Measurements from ENCODE around the gene RNF166. TPM values are rescaled to one million over a fixed set of nuclear protein-coding genes. Genes with fewer than 3 reads are reported as not detected.

The RNF166 gene
- total RNA-seq, 1 experiment from 2014 or later: 19.8 TPM

DNA sequence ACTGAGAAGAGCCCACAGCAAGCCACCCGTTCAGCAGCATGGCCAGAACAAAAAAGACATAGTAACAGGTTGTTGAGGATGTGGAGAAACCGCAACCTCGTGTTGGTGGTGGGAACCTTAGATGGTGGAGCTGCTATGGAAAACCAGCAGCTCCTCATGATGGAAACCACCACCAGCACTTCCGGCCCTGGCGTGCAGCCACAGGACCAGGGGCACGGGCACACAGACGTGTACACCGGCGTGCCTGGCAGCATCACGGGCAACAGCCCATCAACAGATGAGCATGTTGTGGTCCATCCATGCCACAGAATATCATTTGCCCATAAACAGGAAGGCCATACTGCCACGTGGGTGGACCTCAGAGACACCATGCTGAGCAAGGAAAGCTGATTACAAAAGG lies 12.0 kb upstream of the RNF166 start:
- CTCF ChIA-PET: no interaction called here
- no peaks in the 10 kb centered on the region for H3K9me3 ChIP-seq (ENCODE audit: control insufficient read depth, insufficient read depth, low read depth, low read length)
- H3K4me3 ChIP-seq (ENCODE audit: low read depth in 2 of 2, low read length in 2 of 2): no peak overlapping the region
- in situ Hi-C loops (cut with HindIII; ENCODE audit: low pct_unique_long_range_greater_than_20kb, low sequenced_read_pairs) (no loop called here), intact Hi-C loops (cut with micrococcal nuclease; ENCODE audit: unreplicated experiment) (no loop called here)
- DNase-seq (ENCODE audit: low read depth, low spot score) (no peak), ATAC-seq (no peak)
- H3K36me3 ChIP-seq (ENCODE audit: control insufficient read depth, insufficient read depth, low read length): peaks cover 2% of the 10 kb centered on the region
- TF ChIP-seq TCF7L2 (IDR thresholded peaks at IDR 0.05; ENCODE audit: low read depth, low read length) (no peak), POLR2AphosphoS5 (IDR thresholded peaks at IDR 0.05; ENCODE audit: low read depth, low read length) (no peak), SIN3A (IDR thresholded peaks at IDR 0.05; ENCODE audit: borderline replicate concordance, insufficient read depth, low read depth, low read length) (no peak)
- TF ChIP-seq, protein P1, sequence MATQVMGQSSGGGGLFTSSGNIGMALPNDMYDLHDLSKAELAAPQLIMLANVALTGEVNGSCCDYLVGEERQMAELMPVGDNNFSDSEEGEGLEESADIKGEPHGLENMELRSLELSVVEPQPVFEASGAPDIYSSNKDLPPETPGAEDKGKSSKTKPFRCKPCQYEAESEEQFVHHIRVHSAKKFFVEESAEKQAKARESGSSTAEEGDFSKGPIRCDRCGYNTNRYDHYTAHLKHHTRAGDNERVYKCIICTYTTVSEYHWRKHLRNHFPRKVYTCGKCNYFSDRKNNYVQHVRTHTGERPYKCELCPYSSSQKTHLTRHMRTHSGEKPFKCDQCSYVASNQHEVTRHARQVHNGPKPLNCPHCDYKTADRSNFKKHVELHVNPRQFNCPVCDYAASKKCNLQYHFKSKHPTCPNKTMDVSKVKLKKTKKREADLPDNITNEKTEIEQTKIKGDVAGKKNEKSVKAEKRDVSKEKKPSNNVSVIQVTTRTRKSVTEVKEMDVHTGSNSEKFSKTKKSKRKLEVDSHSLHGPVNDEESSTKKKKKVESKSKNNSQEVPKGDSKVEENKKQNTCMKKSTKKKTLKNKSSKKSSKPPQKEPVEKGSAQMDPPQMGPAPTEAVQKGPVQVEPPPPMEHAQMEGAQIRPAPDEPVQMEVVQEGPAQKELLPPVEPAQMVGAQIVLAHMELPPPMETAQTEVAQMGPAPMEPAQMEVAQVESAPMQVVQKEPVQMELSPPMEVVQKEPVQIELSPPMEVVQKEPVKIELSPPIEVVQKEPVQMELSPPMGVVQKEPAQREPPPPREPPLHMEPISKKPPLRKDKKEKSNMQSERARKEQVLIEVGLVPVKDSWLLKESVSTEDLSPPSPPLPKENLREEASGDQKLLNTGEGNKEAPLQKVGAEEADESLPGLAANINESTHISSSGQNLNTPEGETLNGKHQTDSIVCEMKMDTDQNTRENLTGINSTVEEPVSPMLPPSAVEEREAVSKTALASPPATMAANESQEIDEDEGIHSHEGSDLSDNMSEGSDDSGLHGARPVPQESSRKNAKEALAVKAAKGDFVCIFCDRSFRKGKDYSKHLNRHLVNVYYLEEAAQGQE (IDR thresholded peaks at IDR 0.05; ENCODE audit: insufficient read depth in 1 of 2, low read depth in 2 of 2, low read length in 1 of 2): no peak
- TF ChIP-seq, protein P2, sequence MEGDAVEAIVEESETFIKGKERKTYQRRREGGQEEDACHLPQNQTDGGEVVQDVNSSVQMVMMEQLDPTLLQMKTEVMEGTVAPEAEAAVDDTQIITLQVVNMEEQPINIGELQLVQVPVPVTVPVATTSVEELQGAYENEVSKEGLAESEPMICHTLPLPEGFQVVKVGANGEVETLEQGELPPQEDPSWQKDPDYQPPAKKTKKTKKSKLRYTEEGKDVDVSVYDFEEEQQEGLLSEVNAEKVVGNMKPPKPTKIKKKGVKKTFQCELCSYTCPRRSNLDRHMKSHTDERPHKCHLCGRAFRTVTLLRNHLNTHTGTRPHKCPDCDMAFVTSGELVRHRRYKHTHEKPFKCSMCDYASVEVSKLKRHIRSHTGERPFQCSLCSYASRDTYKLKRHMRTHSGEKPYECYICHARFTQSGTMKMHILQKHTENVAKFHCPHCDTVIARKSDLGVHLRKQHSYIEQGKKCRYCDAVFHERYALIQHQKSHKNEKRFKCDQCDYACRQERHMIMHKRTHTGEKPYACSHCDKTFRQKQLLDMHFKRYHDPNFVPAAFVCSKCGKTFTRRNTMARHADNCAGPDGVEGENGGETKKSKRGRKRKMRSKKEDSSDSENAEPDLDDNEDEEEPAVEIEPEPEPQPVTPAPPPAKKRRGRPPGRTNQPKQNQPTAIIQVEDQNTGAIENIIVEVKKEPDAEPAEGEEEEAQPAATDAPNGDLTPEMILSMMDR (IDR thresholded peaks at IDR 0.05): no peak
- BruUV-seq (replicated peaks): no TSS peak
- no peak overlapping the region for H3K27ac ChIP-seq (ENCODE audit: low read length)
- POLR2A ChIA-PET: no interaction called here
- H3K27me3 ChIP-seq (ENCODE audit: control insufficient read depth, insufficient read depth, low read length): no peaks in the 10 kb centered on the region
- H3K4me1 ChIP-seq (ENCODE audit: control insufficient read depth, insufficient read depth, low read length): no peaks in the 10 kb centered on the region; the same call in 1 of the 2 replicates

DNA sequence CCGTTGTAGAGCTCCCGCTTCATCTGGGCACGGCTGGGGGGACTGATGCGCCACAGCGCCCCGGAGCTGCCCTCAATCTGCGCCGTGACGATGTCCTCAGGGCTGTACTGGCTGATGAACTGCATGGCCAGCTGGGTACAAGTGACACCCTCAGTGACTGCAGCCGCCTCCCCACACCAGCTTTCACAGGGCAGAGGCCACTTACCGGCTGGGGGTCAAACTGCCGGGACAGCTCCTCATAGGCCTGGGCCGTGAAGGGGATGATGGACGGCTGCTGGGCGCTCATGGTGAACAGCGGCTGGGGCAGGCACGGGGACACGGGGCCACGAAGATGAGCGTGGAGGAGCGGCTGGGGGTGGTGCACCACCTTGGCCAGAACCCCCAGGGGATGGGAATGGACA lies 10.4 kb upstream of the RNF166 start:
- DNase-seq (ENCODE audit: low read depth, low spot score): no peak
- Histone ChIP-seq H3K36me3 (ENCODE audit: control insufficient read depth, insufficient read depth, low read length) (peaks cover 2% of the 10 kb centered on the region), H3K27ac (ENCODE audit: low read length) (no peak overlapping the region), H3K9me3 (ENCODE audit: control insufficient read depth, insufficient read depth, low read depth, low read length) (no peaks in the 10 kb centered on the region), H3K4me3 (ENCODE audit: low read depth in 2 of 2, low read length in 2 of 2) (no peak overlapping the region), H3K4me1 (ENCODE audit: control insufficient read depth, insufficient read depth, low read length) (no peaks in the 10 kb centered on the region; the same call in 1 of the 2 replicates), H3K27me3 (ENCODE audit: control insufficient read depth, insufficient read depth, low read length) (no peaks in the 10 kb centered on the region)
- in situ Hi-C loops (cut with HindIII; ENCODE audit: low pct_unique_long_range_greater_than_20kb, low sequenced_read_pairs) (no loop called here), intact Hi-C loops (cut with micrococcal nuclease; ENCODE audit: unreplicated experiment) (no loop called here)
- CTCF ChIA-PET: interaction anchor here (0.6 kb wide), 1 partner anchor 21 kb away, joined by 3 read pairs; no protein-coding TSS in a partner anchor
- POLR2A ChIA-PET: no interaction called here
- no peak for ATAC-seq
- BruUV-seq (replicated peaks): TSS peak; percentile 62
- no peak for TF ChIP-seq TCF7L2 (IDR thresholded peaks at IDR 0.05; ENCODE audit: low read depth, low read length)
- TF ChIP-seq, protein P2 (IDR thresholded peaks at IDR 0.05): no peak
- no peak for TF ChIP-seq POLR2AphosphoS5 (IDR thresholded peaks at IDR 0.05; ENCODE audit: low read depth, low read length)
- TF ChIP-seq, protein P1 (IDR thresholded peaks at IDR 0.05; ENCODE audit: insufficient read depth in 1 of 2, low read depth in 2 of 2, low read length in 1 of 2): no peak
- TF ChIP-seq SIN3A (IDR thresholded peaks at IDR 0.05; ENCODE audit: borderline replicate concordance, insufficient read depth, low read depth, low read length): no peak
